ENCODE measurements around the gene NPIPB6.

Gene NPIPB6

GRCh38 chr16:28297784-28298510 lies 65.4 kb downstream of the NPIPB6 start:
- DNase-seq (ENCODE audit: low spot score), result no peak

DNA sequence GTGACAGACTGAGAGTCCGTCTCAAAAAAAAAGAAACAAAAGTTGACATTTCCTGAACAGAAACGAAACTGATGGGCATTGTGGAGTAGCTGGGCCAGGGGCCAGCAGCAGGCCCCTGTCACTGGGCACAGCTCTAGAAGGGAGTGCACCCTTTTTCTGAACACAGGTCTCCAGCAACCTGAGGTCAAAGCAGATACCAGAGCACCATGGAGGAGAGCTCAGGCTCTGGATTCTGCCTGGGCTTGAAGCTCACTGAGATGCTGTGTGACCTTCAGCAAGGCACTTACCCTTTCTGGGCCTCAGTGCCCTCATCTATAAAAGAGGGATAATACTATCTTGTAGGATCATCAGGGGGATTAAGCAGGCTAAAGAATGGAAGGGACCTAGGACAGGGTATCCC lies 66.0 kb downstream of the NPIPB6 start:
- no peak for DNase-seq (ENCODE audit: low spot score)

DNA sequence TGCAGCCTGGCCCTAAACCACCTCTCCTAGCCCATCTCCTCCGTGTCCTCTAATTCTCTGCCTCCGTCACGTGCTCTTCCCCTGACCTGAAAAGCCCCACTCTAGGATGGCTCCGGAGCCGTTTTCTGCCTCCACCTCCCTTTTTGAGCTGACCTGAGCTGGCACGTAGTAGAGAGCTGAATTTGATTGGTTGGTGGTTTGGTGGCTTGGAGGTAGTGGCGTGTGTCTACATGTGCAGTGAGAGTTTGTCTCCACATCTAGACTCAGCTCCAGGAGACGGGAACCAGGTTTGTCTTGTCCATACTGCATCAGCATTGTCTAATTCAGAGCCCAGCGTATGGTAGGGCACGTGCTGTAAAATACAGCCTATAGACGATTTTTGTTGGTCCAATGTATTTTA lies 68.0 kb downstream of the NPIPB6 start:
- DNase-seq (ENCODE audit: low spot score), result no peak

- DNase-seq (ENCODE audit: low spot score), result no peak
These were observed 69.1 kb downstream of the NPIPB6 start for GRCh38 chr16:28294201-28294600.

GRCh38 chr16:28293601-28293960 lies 69.7 kb downstream of the NPIPB6 start:
- no peak for DNase-seq (ENCODE audit: low spot score)

DNA sequence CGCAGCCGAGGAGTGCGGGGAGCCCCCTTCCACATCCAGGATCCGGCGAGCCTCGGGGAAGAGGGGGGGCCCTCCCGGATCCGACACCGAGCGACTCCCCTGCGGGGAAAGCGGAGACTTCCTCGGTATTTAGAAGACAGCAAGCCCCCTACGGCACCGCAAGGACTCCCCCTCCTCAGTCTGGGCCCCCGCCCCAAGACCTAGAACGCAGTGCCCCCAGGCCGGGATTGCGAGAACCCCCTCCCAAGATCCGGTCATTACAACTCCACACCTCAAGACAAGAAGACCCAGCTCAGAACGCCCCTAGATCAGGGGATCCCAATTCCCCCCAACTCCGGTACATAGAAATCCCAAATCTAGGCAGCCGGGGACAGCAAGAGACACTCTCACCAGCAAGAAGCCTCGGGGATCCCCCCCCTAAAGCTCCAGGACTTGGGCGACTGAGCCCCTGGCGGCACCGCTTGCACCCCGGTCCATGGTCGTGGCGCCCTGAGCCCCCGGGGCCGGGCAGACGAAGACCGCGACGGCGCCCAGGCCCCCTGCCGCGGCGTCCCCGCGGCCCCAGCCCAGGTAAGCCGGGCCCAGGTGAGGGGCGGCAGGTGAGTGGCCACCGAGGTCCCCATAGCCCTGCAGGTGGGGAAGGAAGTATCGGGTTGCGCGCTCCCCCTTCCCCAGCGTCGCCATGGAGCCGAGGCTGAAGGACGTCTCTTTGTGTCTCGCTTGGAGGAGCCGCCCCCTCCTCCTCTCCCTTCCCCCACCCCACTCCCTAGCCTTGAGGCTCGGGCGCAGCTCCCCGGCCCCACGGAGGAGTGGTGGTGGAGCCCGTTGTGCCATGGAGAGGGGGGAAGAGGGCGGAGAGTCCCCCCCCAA lies 70.3 kb downstream of the NPIPB6 start:
- DNase-seq (ENCODE audit: low spot score), result no peak
